Measurements from ENCODE around the gene KCTD6.

The KCTD6 gene

DNA sequence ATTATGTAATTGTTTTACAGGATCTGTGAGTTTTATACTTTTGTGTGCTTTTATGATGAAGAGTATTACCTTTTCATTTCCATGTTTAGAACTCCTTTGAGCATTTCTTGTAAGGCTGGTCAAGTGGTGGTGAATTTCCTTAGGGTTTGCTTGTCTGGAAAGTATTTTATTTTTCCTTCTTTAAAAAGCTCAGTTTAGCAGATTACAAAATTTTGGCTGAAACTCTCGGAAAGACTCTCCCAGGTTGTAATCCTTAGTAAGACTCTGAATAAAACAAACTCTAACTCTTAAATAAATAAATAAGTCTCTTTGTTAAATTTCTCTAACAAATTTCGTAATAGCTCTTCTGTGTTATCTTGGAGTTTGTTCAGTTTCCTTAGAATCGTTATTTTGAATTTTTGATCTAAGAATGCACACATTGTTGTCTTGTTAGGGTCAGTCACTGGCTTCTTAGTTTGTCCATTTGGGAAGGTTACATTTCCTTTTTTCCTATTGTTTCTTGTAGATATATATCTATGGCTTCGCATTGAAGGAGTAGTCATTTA lies 59.8 kb downstream of the KCTD6 start:
- no peak for DNase-seq (ENCODE audit: low read depth in 1 of 2, low spot score in 1 of 2)

All from activated CD4-positive, alpha-beta T cell treated with anti-CD3 and anti-CD28 coated beads, Interleukin-2, amount 50 U/mL, for 24 hours (primary cell).